ENCODE data around the gene GTPBP1.

DNA sequence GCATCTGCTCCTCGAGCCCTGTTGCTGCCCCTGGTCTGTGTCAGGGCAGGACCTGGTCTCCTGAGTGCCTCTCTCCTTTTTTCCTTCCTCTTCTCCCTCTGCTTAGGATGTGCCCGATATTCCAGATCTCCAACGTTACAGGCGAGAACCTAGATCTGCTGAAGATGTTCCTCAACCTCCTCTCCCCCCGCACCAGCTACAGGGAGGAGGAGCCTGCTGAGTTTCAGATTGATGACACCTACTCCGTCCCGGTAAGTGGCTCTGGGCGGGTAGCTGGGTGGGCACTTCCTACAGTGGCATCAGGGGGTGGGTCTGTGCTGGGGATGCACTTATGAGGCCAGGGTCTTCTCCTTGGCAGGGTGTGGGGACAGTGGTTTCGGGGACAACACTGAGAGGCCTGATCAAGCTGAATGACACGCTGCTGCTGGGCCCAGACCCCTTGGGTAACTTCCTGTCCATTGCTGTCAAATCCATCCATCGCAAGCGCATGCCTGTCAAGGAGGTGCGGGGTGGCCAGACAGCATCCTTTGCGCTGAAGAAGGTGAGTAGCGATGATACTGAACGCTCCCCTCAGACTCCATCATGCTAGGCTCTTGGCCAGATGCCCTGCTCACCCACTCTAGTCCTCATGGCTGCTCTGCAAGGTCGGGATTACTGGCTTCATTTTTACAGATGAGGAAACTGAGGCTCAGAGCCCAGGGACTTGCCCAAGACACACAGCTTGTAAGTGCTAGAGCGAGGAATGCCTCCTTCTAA lies 20.3 kb downstream of the GTPBP1 start:
- no peak for TF ChIP-seq POLR2A (IDR thresholded peaks at IDR 0.05; ENCODE audit: low read depth, low read length)
- no peak for TF ChIP-seq EZH2 (IDR thresholded peaks at IDR 0.05; ENCODE audit: borderline replicate concordance, low read depth, low read length, severe bottlenecking)
- TF ChIP-seq, protein P1, sequence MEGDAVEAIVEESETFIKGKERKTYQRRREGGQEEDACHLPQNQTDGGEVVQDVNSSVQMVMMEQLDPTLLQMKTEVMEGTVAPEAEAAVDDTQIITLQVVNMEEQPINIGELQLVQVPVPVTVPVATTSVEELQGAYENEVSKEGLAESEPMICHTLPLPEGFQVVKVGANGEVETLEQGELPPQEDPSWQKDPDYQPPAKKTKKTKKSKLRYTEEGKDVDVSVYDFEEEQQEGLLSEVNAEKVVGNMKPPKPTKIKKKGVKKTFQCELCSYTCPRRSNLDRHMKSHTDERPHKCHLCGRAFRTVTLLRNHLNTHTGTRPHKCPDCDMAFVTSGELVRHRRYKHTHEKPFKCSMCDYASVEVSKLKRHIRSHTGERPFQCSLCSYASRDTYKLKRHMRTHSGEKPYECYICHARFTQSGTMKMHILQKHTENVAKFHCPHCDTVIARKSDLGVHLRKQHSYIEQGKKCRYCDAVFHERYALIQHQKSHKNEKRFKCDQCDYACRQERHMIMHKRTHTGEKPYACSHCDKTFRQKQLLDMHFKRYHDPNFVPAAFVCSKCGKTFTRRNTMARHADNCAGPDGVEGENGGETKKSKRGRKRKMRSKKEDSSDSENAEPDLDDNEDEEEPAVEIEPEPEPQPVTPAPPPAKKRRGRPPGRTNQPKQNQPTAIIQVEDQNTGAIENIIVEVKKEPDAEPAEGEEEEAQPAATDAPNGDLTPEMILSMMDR (IDR thresholded peaks at IDR 0.05; ENCODE audit: extremely low read depth in 1 of 2, insufficient read depth in 1 of 2, low read depth in 1 of 2, low read length in 2 of 2) = no peak
- no peak for TF ChIP-seq POLR2AphosphoS5 (IDR thresholded peaks at IDR 0.05; ENCODE audit: insufficient read depth, low read depth, low read length)
- TF ChIP-seq FOS (IDR thresholded peaks at IDR 0.05; ENCODE audit: borderline replicate concordance, insufficient read depth, low read length) = no peak
- TF ChIP-seq, protein P2, sequence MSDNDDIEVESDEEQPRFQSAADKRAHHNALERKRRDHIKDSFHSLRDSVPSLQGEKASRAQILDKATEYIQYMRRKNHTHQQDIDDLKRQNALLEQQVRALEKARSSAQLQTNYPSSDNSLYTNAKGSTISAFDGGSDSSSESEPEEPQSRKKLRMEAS (IDR thresholded peaks at IDR 0.05; ENCODE audit: insufficient read depth, insufficient read length) = no peak
- TF ChIP-seq MYC (IDR thresholded peaks at IDR 0.05; ENCODE audit: low read depth, low read length) = no peak
- no peak for TF ChIP-seq JUN (IDR thresholded peaks at IDR 0.05; ENCODE audit: borderline replicate concordance, insufficient read depth, insufficient read length, low read depth)
- no peak for TF ChIP-seq GATA2 (IDR thresholded peaks at IDR 0.05; ENCODE audit: insufficient read depth, insufficient read length, low read depth, low read length)
